Colonic mucosa (tissue), 4 donors: ENCODE measurements around the gene BCR. TPM values are rescaled to one million over a fixed set of nuclear protein-coding genes. Genes with fewer than 3 reads are reported as not detected.

Experiments
- DNase-seq: peaks from one replicate; pipeline ENCODE4 v3.0.0-alpha.2; 2020
- H3K27ac ChIP-seq: fragments of 200-600 bp; one replicate; pipeline ENCODE4 v1.8.0; 2021
- H3K27me3 ChIP-seq: fragments of 200-600 bp; one replicate; pipeline ENCODE4 v1.8.0; 2021
- H3K36me3 ChIP-seq: fragments of 200-600 bp; one replicate; pipeline ENCODE4 v1.8.0; 2021
- H3K4me1 ChIP-seq: fragments of 200-600 bp; one replicate; pipeline ENCODE4 v1.8.0; 2021; ENCODE audit warnings: mild to moderate bottlenecking
- H3K4me3 ChIP-seq: fragments of 200-600 bp; one replicate; pipeline ENCODE4 v1.8.0; 2021
- H3K9ac ChIP-seq, 2 donors: one replicate each; pipeline ENCODE4 v1.7.0; 2013; ENCODE audit warnings: control low read depth in 2 of 2, low read depth in 2 of 2, low read length in 2 of 2
- H3K9me3 ChIP-seq: fragments of 200-600 bp; one replicate; pipeline ENCODE4 v1.8.0; 2021
- intact Hi-C: fragments of 100-400 bp; cut with DNase I; formaldehyde crosslinking; loops from one replicate; pipeline ENCODE4 v1.14.1; 2022
- total RNA-seq, 2 donors: library from RNA; stranded (reverse); fragmentation: NEBNext Ultra II Directional in 1 of 2; extraction: Animal tissue kit (Norgen Biotek cat#: 25700) in 1 of 2; gene quantifications; one replicate each; pipeline ENCODE4 v1.2.1, GENCODE V29; 2021
- TF ChIP-seq, protein P1 (sequence below): fragments of 200-600 bp; IDR thresholded peaks from one replicate; pipeline ENCODE4 v1.8.0; 2022; ENCODE audit warnings: antibody characterized with exemption, mild to moderate bottlenecking
- donor health status: healthy.
- donor health status: DM: no; HTN: no; CAD: no.
- donor health status: DM: no; HTN: no; CAD: no.

Gene BCR
- total RNA-seq, 2 donors from 2014 or later: 39.2 to 57.8 TPM

DNA sequence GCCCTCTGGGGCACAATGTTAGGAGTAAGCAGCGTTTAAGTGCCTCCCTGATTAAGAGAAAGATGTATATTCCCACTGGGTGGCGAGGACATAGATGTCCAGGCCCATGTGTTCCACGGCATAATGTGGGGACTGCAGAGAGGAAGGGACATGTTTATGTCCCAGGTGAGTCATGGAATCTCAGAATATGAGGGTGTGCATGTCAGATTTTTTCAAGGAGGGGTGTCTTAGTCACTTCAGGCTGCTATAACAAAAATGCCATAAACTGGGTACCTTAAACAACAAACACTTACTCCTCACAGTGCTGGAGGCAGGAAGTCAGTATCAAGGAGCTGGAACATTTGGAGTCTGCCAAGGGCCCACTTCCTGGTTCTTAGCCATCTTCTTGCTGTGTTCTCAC is 55.1 kb downstream of the BCR start:
- intact Hi-C loops: no loop called here

DNA sequence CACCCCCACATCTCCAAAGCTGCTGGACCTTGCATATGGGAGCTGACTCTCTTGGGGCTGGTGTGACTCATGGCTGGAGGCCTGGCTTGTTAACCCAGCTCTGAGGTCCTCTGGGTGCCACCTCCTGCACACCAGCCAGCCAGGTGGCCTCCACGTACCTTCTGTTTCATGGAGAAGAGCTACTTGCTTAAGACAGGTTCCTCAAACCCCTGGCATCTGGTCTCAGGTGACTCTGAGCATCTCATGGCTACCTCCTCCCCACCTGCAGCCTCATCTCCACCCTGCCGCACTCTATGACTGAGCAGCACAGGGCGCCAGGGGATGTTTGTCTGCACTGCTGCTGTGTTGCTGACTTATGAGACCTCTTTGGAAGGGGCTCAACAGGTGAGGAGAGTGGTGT is 55.7 kb downstream of the BCR start:
- intact Hi-C loops: no loop called here
- Histone ChIP-seq H3K4me1 (no peaks in the 10 kb centered on the region), H3K27ac (no peak overlapping the region), H3K4me3 (no peak overlapping the region), H3K27me3 (no peaks in the 10 kb centered on the region), H3K36me3 (no peaks in the 10 kb centered on the region), H3K9ac (no peak overlapping the region), H3K9me3 (no peaks in the 10 kb centered on the region)
- DNase-seq: no peak
- TF ChIP-seq, protein P1, sequence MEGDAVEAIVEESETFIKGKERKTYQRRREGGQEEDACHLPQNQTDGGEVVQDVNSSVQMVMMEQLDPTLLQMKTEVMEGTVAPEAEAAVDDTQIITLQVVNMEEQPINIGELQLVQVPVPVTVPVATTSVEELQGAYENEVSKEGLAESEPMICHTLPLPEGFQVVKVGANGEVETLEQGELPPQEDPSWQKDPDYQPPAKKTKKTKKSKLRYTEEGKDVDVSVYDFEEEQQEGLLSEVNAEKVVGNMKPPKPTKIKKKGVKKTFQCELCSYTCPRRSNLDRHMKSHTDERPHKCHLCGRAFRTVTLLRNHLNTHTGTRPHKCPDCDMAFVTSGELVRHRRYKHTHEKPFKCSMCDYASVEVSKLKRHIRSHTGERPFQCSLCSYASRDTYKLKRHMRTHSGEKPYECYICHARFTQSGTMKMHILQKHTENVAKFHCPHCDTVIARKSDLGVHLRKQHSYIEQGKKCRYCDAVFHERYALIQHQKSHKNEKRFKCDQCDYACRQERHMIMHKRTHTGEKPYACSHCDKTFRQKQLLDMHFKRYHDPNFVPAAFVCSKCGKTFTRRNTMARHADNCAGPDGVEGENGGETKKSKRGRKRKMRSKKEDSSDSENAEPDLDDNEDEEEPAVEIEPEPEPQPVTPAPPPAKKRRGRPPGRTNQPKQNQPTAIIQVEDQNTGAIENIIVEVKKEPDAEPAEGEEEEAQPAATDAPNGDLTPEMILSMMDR: no peak

More for the DNA sequence above, 55.1 kb downstream of the BCR start:
- Histone ChIP-seq H3K27me3 (no peaks in the 10 kb centered on the region), H3K4me1 (no peaks in the 10 kb centered on the region), H3K9me3 (no peaks in the 10 kb centered on the region), H3K27ac (no peak overlapping the region), H3K9ac (no peak overlapping the region), H3K4me3 (no peak overlapping the region), H3K36me3 (no peaks in the 10 kb centered on the region)
- TF ChIP-seq, protein P1: no peak
- no peak for DNase-seq

DNA sequence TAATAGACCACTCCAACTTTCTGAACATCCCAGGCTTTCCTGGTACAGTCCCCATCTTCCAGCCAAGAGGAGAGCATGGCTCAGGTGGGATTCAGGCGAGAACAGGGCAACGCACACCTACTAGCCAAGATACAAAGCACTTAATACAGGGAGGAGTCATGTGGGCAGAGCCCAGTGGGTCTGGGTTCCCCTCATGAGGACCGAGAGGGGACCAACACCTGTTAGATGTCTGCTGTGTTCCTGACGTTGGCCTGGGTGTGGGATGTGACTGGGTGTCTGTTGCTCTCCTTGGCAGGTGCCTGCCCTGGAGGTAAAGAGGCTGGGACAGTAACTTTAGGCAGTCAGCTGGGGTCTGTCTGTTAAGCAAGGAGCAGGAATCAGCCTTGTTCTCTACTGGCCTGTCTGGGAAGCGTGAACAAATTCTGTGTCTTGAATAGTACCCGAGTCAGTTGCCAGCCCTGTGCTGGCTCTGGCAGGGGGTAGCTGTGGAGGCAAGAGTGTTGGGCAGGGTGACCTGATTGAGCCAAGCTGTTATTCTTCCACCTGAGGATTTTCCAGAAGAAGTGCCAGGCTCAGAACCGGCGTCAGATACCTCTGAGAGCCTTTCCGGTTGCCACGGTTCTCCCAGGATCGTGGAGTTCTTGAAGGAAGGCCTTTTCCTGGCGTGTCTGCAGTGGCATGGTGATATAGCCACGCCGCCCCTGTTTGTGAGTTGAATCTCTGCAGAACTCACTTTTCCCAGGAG is 56.3 kb downstream of the BCR start:
- no peak overlapping the region for H3K4me3 ChIP-seq
- intact Hi-C loops: no loop called here
- no peaks in the 10 kb centered on the region for H3K9me3 ChIP-seq
- no peak overlapping the region for H3K27ac ChIP-seq
- no peak overlapping the region for H3K9ac ChIP-seq
- no peak for DNase-seq
- TF ChIP-seq, protein P1: no peak
- no peaks in the 10 kb centered on the region for H3K4me1 ChIP-seq
- H3K27me3 ChIP-seq: no peaks in the 10 kb centered on the region
- no peaks in the 10 kb centered on the region for H3K36me3 ChIP-seq

DNA sequence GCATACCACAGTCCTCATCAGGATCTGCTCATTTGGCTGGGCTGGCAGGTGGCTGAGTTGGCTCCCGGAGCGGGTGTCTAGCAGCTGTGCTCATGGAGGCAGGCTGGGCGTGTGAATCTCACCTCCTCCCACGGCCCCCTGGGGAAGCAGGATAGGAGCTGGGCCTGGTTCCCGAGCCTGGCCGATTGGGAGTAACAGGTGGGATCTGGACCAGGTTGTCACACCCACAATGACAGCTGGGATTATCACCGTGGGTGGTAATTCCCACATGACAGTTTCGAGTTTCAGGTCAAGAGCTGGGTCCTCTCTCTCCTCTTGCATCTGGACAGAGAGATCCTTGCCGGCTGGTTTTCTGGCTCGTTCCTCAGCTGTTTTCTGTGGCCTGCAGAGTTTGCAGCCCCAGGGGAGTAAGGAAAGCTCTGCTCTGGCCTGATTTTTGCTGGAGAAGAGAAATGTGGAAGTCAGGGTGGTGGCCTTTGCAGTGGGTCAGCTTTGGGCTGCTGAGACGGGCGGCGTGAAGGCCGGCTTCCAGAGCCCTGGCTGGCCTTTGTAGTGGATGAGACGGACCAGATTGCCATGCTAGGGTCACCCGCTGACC is 57.0 kb downstream of the BCR start:
- Histone ChIP-seq H3K9me3 (no peaks in the 10 kb centered on the region), H3K4me1 (no peaks in the 10 kb centered on the region), H3K36me3 (no peaks in the 10 kb centered on the region), H3K27me3 (no peaks in the 10 kb centered on the region), H3K9ac (no peak overlapping the region), H3K4me3 (no peak overlapping the region), H3K27ac (no peak overlapping the region)
- TF ChIP-seq, protein P1: no peak
- no peak for DNase-seq
- intact Hi-C loops: no loop called here

DNA sequence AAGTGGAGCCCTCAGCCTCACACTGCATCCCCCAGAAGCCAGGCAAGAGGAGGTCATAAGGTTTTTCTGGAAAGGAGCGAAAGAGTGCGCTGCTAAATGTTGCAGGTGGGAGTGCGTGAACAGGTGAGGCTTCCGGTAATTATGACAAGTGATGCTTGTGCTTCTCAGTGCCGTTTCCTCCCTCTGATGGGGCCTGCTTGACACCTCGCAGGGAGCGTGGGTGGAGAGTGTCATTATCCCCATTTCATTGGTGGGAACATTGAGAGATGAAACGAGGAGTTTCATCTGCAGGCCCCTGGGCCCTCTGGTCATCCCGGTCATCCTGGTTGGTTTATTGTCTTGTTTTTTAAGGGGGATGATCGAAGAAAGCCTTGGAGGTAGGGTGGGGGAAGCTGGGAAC is 57.5 kb downstream of the BCR start:
- H3K27ac ChIP-seq: no peak overlapping the region
- intact Hi-C loops: no loop called here

More for the DNA sequence above, 57.5 kb downstream of the BCR start:
- TF ChIP-seq, protein P1: no peak
- Histone ChIP-seq H3K9me3 (no peaks in the 10 kb centered on the region), H3K4me3 (no peak overlapping the region), H3K4me1 (no peaks in the 10 kb centered on the region), H3K9ac (no peak overlapping the region), H3K36me3 (no peaks in the 10 kb centered on the region), H3K27me3 (no peaks in the 10 kb centered on the region)
- no peak for DNase-seq
